ENCODE data around the gene MRPL48. TPM values are rescaled to one million over a fixed set of nuclear protein-coding genes. Genes with fewer than 3 reads are reported as not detected.

MRPL48 gene
- total and polyA plus RNA-seq, 10 of the 15 experiments (the other 5 are each of a cell fraction or from before 2014, with no cell fraction given): 46.7 to 159 (median 83.4) TPM

DNA sequence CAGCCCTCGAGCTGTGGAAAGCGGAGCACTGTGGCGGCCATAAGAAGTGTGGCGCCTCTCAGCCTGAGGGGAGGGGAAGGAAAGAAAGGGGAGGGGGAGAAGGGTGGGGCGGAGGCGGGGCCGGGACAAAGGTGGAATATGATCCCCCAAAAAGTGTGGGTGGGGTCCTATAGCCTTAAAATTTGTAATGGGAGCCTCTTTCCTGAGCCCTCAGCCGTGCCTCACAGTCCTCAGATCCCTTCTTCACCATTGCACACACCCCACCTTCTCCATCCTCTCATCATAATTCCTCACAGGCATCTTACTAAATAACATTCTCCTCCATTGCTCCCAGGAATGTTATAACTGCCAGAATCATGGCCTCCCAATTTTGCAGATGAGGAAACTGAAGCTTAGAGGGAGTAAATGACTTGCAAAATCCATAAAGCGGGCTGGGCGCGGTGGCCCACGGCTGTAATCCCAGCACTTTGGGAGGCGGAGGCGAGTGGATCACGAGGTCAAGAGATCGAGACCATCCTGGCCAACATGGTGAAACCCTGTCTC is 26.2 kb upstream of the MRPL48 start (continued):
- TF ChIP-seq, protein P1, sequence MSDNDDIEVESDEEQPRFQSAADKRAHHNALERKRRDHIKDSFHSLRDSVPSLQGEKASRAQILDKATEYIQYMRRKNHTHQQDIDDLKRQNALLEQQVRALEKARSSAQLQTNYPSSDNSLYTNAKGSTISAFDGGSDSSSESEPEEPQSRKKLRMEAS (IDR thresholded peaks at IDR 0.05; ENCODE audit: low read depth, low read length): no peak
- 0 out of 2 replicates have a peak, but pooled peaks have one; percentile 58 for TF ChIP-seq RUNX3 (IDR thresholded peaks at IDR 0.05; ENCODE audit: low read length)
- TF ChIP-seq, protein P2, sequence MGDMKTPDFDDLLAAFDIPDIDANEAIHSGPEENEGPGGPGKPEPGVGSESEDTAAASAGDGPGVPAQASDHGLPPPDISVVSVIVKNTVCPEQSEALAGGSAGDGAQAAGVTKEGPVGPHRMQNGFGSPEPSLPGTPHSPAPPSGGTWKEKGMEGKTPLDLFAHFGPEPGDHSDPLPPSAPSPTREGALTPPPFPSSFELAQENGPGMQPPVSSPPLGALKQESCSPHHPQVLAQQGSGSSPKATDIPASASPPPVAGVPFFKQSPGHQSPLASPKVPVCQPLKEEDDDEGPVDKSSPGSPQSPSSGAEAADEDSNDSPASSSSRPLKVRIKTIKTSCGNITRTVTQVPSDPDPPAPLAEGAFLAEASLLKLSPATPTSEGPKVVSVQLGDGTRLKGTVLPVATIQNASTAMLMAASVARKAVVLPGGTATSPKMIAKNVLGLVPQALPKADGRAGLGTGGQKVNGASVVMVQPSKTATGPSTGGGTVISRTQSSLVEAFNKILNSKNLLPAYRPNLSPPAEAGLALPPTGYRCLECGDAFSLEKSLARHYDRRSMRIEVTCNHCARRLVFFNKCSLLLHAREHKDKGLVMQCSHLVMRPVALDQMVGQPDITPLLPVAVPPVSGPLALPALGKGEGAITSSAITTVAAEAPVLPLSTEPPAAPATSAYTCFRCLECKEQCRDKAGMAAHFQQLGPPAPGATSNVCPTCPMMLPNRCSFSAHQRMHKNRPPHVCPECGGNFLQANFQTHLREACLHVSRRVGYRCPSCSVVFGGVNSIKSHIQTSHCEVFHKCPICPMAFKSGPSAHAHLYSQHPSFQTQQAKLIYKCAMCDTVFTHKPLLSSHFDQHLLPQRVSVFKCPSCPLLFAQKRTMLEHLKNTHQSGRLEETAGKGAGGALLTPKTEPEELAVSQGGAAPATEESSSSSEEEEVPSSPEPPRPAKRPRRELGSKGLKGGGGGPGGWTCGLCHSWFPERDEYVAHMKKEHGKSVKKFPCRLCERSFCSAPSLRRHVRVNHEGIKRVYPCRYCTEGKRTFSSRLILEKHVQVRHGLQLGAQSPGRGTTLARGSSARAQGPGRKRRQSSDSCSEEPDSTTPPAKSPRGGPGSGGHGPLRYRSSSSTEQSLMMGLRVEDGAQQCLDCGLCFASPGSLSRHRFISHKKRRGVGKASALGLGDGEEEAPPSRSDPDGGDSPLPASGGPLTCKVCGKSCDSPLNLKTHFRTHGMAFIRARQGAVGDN (IDR thresholded peaks at IDR 0.05): no peak
- no peak for TF ChIP-seq FOS (IDR thresholded peaks at IDR 0.05; ENCODE audit: borderline replicate concordance, extremely low read depth, insufficient read length)
- TF ChIP-seq TCF3 (IDR thresholded peaks at IDR 0.05; ENCODE audit: borderline replicate concordance, insufficient read depth, low read depth, low read length): no peak
- TF ChIP-seq YY1 (IDR thresholded peaks at IDR 0.05; ENCODE audit: low read depth, low read length): peak; percentile 100
- no peak for TF ChIP-seq RB1 (IDR thresholded peaks at IDR 0.05; ENCODE audit: borderline replicate concordance)
- TF ChIP-seq ELK1 (IDR thresholded peaks at IDR 0.05; ENCODE audit: low read depth, low read length): 0 out of 2 replicates have a peak, but pooled peaks have one; percentile 5
- no peak; the same call in 1 of the 2 replicates for TF ChIP-seq POLR2A (IDR thresholded peaks at IDR 0.05; ENCODE audit: low read depth, low read length)
- TF ChIP-seq USF2 (IDR thresholded peaks at IDR 0.05; ENCODE audit: borderline replicate concordance, low read depth, low read length): no peak
- TF ChIP-seq, protein P3, sequence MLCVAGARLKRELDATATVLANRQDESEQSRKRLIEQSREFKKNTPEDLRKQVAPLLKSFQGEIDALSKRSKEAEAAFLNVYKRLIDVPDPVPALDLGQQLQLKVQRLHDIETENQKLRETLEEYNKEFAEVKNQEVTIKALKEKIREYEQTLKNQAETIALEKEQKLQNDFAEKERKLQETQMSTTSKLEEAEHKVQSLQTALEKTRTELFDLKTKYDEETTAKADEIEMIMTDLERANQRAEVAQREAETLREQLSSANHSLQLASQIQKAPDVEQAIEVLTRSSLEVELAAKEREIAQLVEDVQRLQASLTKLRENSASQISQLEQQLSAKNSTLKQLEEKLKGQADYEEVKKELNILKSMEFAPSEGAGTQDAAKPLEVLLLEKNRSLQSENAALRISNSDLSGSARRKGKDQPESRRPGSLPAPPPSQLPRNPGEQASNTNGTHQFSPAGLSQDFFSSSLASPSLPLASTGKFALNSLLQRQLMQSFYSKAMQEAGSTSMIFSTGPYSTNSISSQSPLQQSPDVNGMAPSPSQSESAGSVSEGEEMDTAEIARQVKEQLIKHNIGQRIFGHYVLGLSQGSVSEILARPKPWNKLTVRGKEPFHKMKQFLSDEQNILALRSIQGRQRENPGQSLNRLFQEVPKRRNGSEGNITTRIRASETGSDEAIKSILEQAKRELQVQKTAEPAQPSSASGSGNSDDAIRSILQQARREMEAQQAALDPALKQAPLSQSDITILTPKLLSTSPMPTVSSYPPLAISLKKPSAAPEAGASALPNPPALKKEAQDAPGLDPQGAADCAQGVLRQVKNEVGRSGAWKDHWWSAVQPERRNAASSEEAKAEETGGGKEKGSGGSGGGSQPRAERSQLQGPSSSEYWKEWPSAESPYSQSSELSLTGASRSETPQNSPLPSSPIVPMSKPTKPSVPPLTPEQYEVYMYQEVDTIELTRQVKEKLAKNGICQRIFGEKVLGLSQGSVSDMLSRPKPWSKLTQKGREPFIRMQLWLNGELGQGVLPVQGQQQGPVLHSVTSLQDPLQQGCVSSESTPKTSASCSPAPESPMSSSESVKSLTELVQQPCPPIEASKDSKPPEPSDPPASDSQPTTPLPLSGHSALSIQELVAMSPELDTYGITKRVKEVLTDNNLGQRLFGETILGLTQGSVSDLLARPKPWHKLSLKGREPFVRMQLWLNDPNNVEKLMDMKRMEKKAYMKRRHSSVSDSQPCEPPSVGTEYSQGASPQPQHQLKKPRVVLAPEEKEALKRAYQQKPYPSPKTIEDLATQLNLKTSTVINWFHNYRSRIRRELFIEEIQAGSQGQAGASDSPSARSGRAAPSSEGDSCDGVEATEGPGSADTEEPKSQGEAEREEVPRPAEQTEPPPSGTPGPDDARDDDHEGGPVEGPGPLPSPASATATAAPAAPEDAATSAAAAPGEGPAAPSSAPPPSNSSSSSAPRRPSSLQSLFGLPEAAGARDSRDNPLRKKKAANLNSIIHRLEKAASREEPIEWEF (IDR thresholded peaks at IDR 0.05; ENCODE audit: insufficient replicate concordance, low read depth, low read length): no peak
